PC-9 (cell line): ENCODE measurements around the gene SNX25.

Experiments used
- CTCF ChIP-seq: fragments of 200-600 bp; sonication (generic); conservative IDR thresholded peaks from 2 replicates; pipeline ENCODE4 v1.6.1; 2017; ENCODE audit warnings: mixed run types, antibody characterized with exemption, mild to moderate bottlenecking, moderate library complexity
- EZH2 ChIP-seq: fragments of 200-600 bp; sonication (generic); IDR thresholded peaks from 2 replicates; pipeline ENCODE4 v1.8.0; 2017; ENCODE audit warnings: antibody characterized with exemption, low read depth

DNA sequence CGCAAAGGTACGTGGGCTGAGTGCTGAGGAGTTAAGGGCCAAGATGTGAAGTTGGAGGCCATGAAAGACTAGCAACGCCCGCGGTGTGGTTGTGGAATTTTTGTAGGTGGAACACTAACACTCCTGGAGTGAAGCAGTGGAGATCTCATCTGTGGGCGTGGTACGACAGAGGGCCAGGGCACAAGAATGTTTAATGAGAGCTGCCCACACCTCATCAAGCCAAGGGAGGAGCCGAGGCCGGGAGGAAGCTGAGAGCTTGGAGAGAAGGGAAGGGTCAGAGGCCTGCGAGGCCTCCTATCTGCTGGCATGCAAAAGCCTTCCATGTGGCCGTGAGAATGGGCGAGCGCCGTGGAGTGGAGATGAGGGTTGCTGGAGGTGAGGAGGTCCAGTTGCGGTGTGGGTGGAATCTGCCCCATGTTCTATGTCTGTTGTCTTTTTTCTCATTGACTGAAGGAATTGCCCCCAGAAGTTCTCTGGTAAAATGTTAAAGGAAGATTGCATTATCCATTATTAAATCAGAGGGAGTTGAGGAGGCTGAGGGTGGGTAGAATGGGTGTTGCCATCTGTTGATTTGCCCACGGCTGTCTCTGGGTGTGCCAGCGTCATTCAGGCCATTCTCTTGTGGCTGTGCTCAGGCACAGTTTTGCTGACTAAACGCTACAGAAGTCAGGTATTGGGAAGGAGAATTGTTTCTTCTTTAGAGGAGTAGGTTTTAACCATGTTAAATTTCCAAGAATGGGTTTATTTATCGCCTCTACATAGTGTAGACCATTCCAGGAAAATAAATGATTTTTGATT, 19.8 kb downstream of the SNX25 start:
- no peak for TF ChIP-seq CTCF
- TF ChIP-seq EZH2, result no peak
